SHP77 treated with DMSO at 0.1 percent for 48 hours (cell line): ENCODE measurements around the gene ATXN7L1.
A peak's percentile ranks its signal among the peaks of the same experiment; 100 is the strongest.
"Not testable (repeated sequence)": the region's sequence is repeated elsewhere in the genome, so short reads cannot be mapped to it uniquely, and the experiment has no call there.

Experiments used
- DNase-seq: peaks from one replicate; lab custom pipeline; 2025; lab: John Stamatoyannopoulos, UW

The ATXN7L1 gene

GRCh38 chr7:105613611-105614330 is 262.6 kb downstream of the ATXN7L1 start:
- DNase-seq: no peak

GRCh38 chr7:105612806-105613205 is 263.6 kb downstream of the ATXN7L1 start:
- DNase-seq: no peak

- DNase-seq: no peak
Observed at GRCh38 chr7:105611856-105612775, 264.3 kb downstream of the ATXN7L1 start.

- DNase-seq: no peak
Observed at GRCh38 chr7:105610165-105610930, 266.1 kb downstream of the ATXN7L1 start.

- no peak for DNase-seq
Observed at GRCh38 chr7:105602325-105603305, 273.8 kb downstream of the ATXN7L1 start.

- no peak for DNase-seq
Observed at GRCh38 chr7:105600720-105601550, 275.5 kb downstream of the ATXN7L1 start.

GRCh38 chr7:105599551-105599950 is 276.8 kb downstream of the ATXN7L1 start:
- no peak for DNase-seq

GRCh38 chr7:105599080-105599479 is 277.3 kb downstream of the ATXN7L1 start:
- DNase-seq: not testable (repeated sequence)

GRCh38 chr7:105596866-105597265 is 279.5 kb downstream of the ATXN7L1 start:
- DNase-seq: no peak

GRCh38 chr7:105594034-105594433 is 282.4 kb downstream of the ATXN7L1 start:
- peak; percentile 32 for DNase-seq

GRCh38 chr7:105591522-105591921 is 284.9 kb downstream of the ATXN7L1 start:
- no peak for DNase-seq

GRCh38 chr7:105590793-105591192 is 285.6 kb downstream of the ATXN7L1 start:
- DNase-seq: no peak

GRCh38 chr7:105589356-105590077 is 286.9 kb downstream of the ATXN7L1 start:
- DNase-seq: peak; percentile 22

GRCh38 chr7:105587909-105588635 is 288.3 kb downstream of the ATXN7L1 start:
- DNase-seq: no peak

- DNase-seq: no peak
Observed at GRCh38 chr7:105585850-105586500, 290.4 kb downstream of the ATXN7L1 start.

- DNase-seq: no peak
Observed at GRCh38 chr7:105584165-105584564, 292.2 kb downstream of the ATXN7L1 start.

- no peak for DNase-seq
Observed at GRCh38 chr7:105583061-105583460, 293.3 kb downstream of the ATXN7L1 start.
